Gastroesophageal sphincter (tissue), 4 donors: Measurements from ENCODE around the gene PDZRN4. TPM values are rescaled to one million over a fixed set of nuclear protein-coding genes. Genes with fewer than 3 reads are reported as not detected.
A peak's percentile ranks its signal among the peaks of the same experiment; 100 is the strongest.

Experiments used
- ATAC-seq: fragments of 150-250 bp; one replicate; pipeline ENCODE4 v1.9.1; 2016; ENCODE audit warnings: mild to moderate bottlenecking, moderate library complexity
- H3K27ac ChIP-seq, 4 donors: fragments of 200-600 bp; sonication (generic) in 3 of 4; 1 replicate in 3 of 4; 2 replicates in 1 of 4; pipeline ENCODE4 v1.5.1; 2016 to 2019
- H3K27me3 ChIP-seq: fragments of 200-600 bp; sonication (generic); one replicate; pipeline ENCODE4 v1.5.1; 2019
- H3K36me3 ChIP-seq, 2 donors: fragments of 200-600 bp; sonication (generic); one replicate each; pipeline ENCODE4 v1.5.1; 2019; ENCODE audit warnings: control low read depth in 1 of 2
- H3K4me1 ChIP-seq, 3 donors: fragments of 200-600 bp; sonication (generic); 1 replicate in 2 of 3; 2 replicates in 1 of 3; pipeline ENCODE4 v1.5.1; 2016 to 2019; ENCODE audit warnings: control low read depth in 2 of 3
- H3K4me3 ChIP-seq, 2 donors: fragments of 200-600 bp; sonication (generic); one replicate each; pipeline ENCODE4 v1.5.1; 2019; ENCODE audit warnings: mild to moderate bottlenecking in 1 of 2, moderate library complexity in 1 of 2
- H3K9me3 ChIP-seq, 3 donors: fragments of 200-600 bp; sonication (generic); one replicate each; pipeline ENCODE4 v1.5.1; 2017 to 2019; ENCODE audit warnings: control low read depth in 2 of 3
- EP300 ChIP-seq: sonication (generic); formaldehyde crosslinking; IDR thresholded peaks from one replicate; pipeline ENCODE4 v1.6.1; 2017; ENCODE audit warnings: antibody characterized with exemption, mild to moderate bottlenecking
- POLR2A ChIP-seq, 2 donors: fragments of 450-650 bp; IDR thresholded peaks; one replicate each; pipeline ENCODE4 v1.6.1; 2017; ENCODE audit warnings: antibody characterized with exemption in 2 of 2, mild to moderate bottlenecking in 2 of 2, moderate library complexity in 1 of 2
- POLR2AphosphoS5 ChIP-seq: sonication (generic); formaldehyde crosslinking; IDR thresholded peaks from one replicate; pipeline ENCODE4 v1.6.1; 2017; ENCODE audit warnings: antibody characterized with exemption
- WGBS, 2 donors: methylation state at CpG; one replicate each; pipeline ENCODE4 v1.1.5; 2018; ENCODE audit warnings: low coverage in 1 of 2; 5-methylcytosine and 5-hydroxymethylcytosine counted together
- total RNA-seq, 4 donors: library from RNA; depleted of rRNA; stranded (reverse); fragments of >200 nt; gene quantifications; one replicate each; pipeline ENCODE4 v1.1.0, GENCODE V29; 2016
- TF ChIP-seq, protein P1 (sequence below), 4 experiments: fragments of 200-600 bp in 2 of 4; fragments of 450-650 bp in 2 of 4; sonication (generic) in 1 of 4; IDR thresholded peaks; one replicate each; pipeline ENCODE4 v1.5.1; 2017 to 2019; ENCODE audit warnings: antibody characterized with exemption in 4 of 4, mild to moderate bottlenecking in 2 of 4, moderate library complexity in 2 of 4

Gene PDZRN4
- total RNA-seq, 4 donors from 2014 or later: 32.0 to 87.8 (median 50.8) TPM

DNA sequence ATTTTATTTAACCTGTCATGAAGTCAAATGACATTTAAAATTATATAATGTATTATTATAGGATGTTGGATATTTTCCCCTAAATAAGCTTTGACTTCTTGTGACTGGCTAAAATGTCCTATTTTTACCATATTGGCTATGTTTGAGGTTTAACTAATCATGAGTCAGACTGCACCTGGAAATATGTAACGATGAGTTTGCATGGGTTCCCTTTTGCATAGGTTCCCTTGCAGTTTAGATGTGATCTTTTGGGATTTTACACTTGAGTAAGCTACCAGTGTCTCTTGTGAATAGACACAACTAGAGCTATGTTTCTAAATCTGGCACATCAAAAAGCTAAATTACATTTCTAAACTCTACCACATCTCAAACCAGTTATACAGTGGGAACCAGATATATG is 5.2 kb downstream of the PDZRN4 start:
- WGBS, 2 donors: 25 to 44% methylated on average over 1 of the region's 1 CpG
- Histone ChIP-seq H3K4me3 (no peak overlapping the region), H3K9me3 (no peaks in the 10 kb centered on the region), H3K4me1 (peaks cover 0 to 50% (median 0%) of the 10 kb centered on the region in 3 donors), H3K27me3 (peaks cover 3% of the 10 kb centered on the region), H3K36me3 (no peaks in the 10 kb centered on the region), H3K27ac (peak overlapping the region in 1 of 4 donors; percentile 36)
- TF ChIP-seq POLR2A (IDR thresholded peaks at IDR 0.05) (no peak), POLR2AphosphoS5 (no peak), EP300 (no peak)
- TF ChIP-seq, protein P1, sequence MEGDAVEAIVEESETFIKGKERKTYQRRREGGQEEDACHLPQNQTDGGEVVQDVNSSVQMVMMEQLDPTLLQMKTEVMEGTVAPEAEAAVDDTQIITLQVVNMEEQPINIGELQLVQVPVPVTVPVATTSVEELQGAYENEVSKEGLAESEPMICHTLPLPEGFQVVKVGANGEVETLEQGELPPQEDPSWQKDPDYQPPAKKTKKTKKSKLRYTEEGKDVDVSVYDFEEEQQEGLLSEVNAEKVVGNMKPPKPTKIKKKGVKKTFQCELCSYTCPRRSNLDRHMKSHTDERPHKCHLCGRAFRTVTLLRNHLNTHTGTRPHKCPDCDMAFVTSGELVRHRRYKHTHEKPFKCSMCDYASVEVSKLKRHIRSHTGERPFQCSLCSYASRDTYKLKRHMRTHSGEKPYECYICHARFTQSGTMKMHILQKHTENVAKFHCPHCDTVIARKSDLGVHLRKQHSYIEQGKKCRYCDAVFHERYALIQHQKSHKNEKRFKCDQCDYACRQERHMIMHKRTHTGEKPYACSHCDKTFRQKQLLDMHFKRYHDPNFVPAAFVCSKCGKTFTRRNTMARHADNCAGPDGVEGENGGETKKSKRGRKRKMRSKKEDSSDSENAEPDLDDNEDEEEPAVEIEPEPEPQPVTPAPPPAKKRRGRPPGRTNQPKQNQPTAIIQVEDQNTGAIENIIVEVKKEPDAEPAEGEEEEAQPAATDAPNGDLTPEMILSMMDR (IDR thresholded peaks at IDR 0.05): no peak
- no peak for ATAC-seq

DNA sequence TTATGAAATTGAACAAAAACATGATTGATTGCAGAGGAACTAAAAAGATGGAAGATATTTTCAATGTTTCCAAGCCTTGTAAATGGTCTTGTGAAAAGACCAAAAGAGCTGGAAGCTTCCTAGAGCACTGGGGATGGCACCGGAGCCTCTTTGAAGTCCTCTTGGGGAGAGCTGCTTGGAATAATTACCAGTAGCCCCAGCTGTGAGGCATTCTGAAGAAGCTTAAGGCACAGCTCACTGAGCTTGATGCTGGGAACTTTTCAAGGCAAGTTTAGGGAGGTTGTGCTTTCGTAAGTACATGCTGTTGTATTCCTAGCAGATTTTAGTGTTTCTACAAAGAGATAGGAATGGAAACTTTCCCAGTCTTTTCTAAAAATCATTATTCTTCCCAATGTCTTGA is 13.9 kb downstream of the PDZRN4 start:
- H3K9me3 ChIP-seq: no peaks in the 10 kb centered on the region
- peaks cover 0 to 38% (median 0%) of the 10 kb centered on the region in 3 donors for H3K4me1 ChIP-seq
- no peak for TF ChIP-seq POLR2AphosphoS5
- no peak for TF ChIP-seq POLR2A (IDR thresholded peaks at IDR 0.05)
- TF ChIP-seq EP300: no peak
- TF ChIP-seq, protein P1 (IDR thresholded peaks at IDR 0.05): no peak
- no peak for ATAC-seq
- H3K27ac ChIP-seq: peak overlapping the region in 3 of 4 donors; percentile 18 to 39 (median 29)
- 40 to 55% methylated on average over 2 of the region's 2 CpGs for WGBS, 2 donors
- H3K36me3 ChIP-seq: no peaks in the 10 kb centered on the region
- H3K27me3 ChIP-seq: no peaks in the 10 kb centered on the region
- H3K4me3 ChIP-seq: no peak overlapping the region

DNA sequence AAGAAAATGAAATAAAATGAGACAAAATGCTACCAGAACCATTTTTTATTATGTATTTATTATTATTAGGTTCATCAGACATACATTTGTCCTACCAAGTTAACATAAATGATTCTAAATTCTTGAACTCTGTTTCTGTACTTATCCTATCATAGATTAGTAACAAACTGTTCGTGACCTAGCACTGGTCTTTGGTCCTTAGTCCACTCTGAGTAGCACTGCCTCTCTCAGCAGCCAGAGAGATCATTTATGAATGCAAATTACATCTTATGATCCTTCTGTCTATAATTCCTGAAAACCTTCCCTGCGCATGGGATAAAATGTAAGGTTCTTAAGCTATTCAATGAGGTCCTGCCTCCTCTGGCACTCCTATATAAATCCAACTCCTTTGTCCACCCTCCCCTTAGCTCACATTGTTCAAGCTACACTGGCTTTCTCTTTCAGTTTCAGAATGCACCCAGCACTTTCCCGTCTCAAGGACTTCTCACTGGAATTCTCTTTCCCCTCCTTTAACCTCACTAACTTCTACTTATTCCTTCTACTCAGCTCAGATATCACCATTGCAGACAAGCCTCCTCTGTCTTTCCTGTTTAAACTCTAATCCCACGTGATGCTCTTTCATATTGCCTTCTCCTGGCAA is 17.1 kb downstream of the PDZRN4 start:
- WGBS, 2 donors: 17 to 26% methylated on average over 3 to 4 of the region's 4 CpGs
- Histone ChIP-seq H3K27ac (peak overlapping the region; percentile 72 to 89 (median 80)), H3K4me3 (peak overlapping the region; percentile 36), H3K9me3 (no peaks in the 10 kb centered on the region), H3K36me3 (no peaks in the 10 kb centered on the region), H3K4me1 (peaks cover 0 to 47% (median 5%) of the 10 kb centered on the region in 3 donors), H3K27me3 (no peaks in the 10 kb centered on the region)
- ATAC-seq: peak; percentile 86
- TF ChIP-seq EP300 (no peak), POLR2AphosphoS5 (peak; percentile 8)

DNA sequence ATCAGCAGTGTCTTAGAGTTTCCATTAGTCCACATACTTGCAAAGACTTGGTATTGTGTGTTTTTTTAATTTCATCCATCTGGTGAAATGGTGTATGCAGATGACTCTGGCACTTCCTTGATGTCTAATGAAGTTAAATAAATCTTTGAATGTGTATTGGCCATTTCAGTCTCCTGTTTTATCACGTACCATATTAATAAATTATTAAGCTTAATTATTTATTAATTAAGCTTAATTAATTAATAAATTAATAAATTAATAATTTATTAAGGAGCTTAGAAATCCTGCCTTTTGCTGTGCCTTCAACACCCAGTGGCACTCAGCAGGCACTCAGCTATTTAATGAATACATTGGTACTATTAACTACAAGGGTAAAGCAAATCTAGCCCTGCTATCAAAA is 18.2 kb downstream of the PDZRN4 start:
- Histone ChIP-seq H3K4me1 (peaks cover 0 to 49% (median 5%) of the 10 kb centered on the region in 3 donors), H3K36me3 (no peaks in the 10 kb centered on the region), H3K4me3 (no peak overlapping the region), H3K27me3 (no peaks in the 10 kb centered on the region), H3K27ac (peak overlapping the region; percentile 72 to 89 (median 80)), H3K9me3 (no peaks in the 10 kb centered on the region)
- ATAC-seq: no peak
- WGBS, 2 donors: 40 to 67% methylated on average over 1 of the region's 1 CpG
- TF ChIP-seq, protein P1 (IDR thresholded peaks at IDR 0.05): no peak
- TF ChIP-seq EP300 (no peak), POLR2A (IDR thresholded peaks at IDR 0.05) (no peak), POLR2AphosphoS5 (no peak)

DNA sequence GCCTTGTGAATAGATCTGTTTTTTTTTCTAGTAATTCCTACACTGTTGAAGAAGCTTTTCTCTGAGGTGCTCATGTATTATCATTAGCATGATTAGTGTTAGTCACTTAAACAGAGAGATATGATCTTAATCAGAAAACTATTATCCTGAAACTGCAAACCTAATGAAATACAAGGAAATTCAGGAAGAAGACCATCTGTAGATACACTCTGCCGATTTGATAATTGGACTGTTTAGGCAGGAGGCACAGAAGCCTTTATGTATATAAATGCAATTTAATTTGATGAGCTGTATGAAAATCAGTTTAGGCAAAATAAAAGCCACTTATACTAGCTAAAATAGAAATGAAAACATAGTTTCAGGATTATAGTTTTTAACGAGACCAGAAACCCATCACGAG is 23.3 kb downstream of the PDZRN4 start:
- H3K36me3 ChIP-seq: no peaks in the 10 kb centered on the region
- TF ChIP-seq POLR2A (IDR thresholded peaks at IDR 0.05) (no peak), EP300 (no peak), POLR2AphosphoS5 (no peak)
- TF ChIP-seq, protein P1 (IDR thresholded peaks at IDR 0.05): no peak
- WGBS, 2 donors: 53 to 73% methylated on average over 2 to 3 of the region's 3 CpGs
- H3K4me3 ChIP-seq: no peak overlapping the region
- no peaks in the 10 kb centered on the region for H3K9me3 ChIP-seq
- peak overlapping the region in 1 of 4 donors; percentile 24 for H3K27ac ChIP-seq
- no peaks in the 10 kb centered on the region for H3K27me3 ChIP-seq
- H3K4me1 ChIP-seq: peaks cover 0 to 55% (median 10%) of the 10 kb centered on the region in 3 donors
- no peak for ATAC-seq
